Measurements from ENCODE around the gene ACOXL. TPM values are rescaled to one million over a fixed set of nuclear protein-coding genes. Genes with fewer than 3 reads are reported as not detected.

The ACOXL gene
- total RNA-seq, 2 donors from 2014 or later = 11.7 to 12.3 TPM

DNA sequence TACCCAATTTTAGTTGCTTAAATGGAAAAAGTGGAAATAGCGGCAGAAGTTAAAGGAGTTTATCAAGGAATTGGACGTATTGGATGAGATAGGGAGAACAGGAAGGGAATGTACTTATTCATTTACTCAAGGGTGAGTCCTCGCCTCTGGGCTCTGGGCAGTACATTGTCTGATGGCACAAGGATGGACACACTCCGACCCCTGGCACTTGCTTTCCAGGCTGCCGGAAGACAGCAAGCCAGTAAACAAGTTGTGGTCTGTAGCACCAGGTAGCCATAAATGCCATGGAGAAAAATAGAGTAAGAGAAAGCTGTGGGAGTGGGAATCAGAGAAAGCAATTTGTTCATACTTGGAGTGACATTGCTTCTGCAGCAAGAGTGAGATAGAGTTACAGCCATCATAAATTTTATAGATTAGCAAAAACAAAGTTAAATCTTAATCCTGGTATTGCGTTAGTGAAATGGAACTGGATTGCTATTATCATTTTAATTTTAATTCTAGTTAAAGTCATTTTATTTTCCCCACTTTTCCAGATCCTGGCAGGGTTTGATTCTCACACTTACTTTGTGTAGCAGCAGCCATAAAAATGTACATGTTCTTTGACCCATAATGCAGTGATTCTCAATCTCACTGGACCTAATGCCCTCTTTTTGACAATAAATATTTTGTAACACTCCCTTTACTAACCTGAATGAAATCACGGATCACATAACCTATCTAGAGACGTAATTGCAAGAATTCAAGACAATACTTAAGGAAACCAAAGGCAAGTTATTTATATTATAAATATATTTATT lies 252.5 kb downstream of the ACOXL start:
- no peak overlapping the region for H3K4me3 Mint-ChIP-seq
- TF ChIP-seq, protein P1, sequence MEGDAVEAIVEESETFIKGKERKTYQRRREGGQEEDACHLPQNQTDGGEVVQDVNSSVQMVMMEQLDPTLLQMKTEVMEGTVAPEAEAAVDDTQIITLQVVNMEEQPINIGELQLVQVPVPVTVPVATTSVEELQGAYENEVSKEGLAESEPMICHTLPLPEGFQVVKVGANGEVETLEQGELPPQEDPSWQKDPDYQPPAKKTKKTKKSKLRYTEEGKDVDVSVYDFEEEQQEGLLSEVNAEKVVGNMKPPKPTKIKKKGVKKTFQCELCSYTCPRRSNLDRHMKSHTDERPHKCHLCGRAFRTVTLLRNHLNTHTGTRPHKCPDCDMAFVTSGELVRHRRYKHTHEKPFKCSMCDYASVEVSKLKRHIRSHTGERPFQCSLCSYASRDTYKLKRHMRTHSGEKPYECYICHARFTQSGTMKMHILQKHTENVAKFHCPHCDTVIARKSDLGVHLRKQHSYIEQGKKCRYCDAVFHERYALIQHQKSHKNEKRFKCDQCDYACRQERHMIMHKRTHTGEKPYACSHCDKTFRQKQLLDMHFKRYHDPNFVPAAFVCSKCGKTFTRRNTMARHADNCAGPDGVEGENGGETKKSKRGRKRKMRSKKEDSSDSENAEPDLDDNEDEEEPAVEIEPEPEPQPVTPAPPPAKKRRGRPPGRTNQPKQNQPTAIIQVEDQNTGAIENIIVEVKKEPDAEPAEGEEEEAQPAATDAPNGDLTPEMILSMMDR (conservative IDR thresholded peaks at IDR 0.05) = no peak
- no peaks in the 10 kb centered on the region for H3K27me3 Mint-ChIP-seq (ENCODE audit: insufficient read depth)
- Histone ChIP-seq H3K4me3 (ENCODE audit: low read length) (no peak overlapping the region), H3K9me3 (ENCODE audit: control insufficient read depth, low read length) (no peaks in the 10 kb centered on the region), H3K9ac (ENCODE audit: extremely low read depth, low read length, poor library complexity, severe bottlenecking) (no peak overlapping the region), H3K36me3 (ENCODE audit: control insufficient read depth, insufficient read depth, low read length) (no peaks in the 10 kb centered on the region), H3K27me3 (ENCODE audit: control insufficient read depth, insufficient read depth, low read length, poor library complexity, severe bottlenecking) (no peaks in the 10 kb centered on the region), H3K4me1 (ENCODE audit: control insufficient read depth, insufficient read depth, low read length) (no peaks in the 10 kb centered on the region), H3K27ac (ENCODE audit: low read depth, low read length) (no peak overlapping the region)
- peaks cover 6% of the 10 kb centered on the region for H3K4me1 Mint-ChIP-seq
- H3K36me3 Mint-ChIP-seq (ENCODE audit: low read depth) = peaks cover 11% of the 10 kb centered on the region
- 89 to 98% methylated on average over 6 to 7 of the region's 8 CpGs for WGBS, 2 experiments (ENCODE audit: insufficient coverage in 1 of 2, insufficient read length in 1 of 2)
- DNase-seq = no peak
- peaks cover 4% of the 10 kb centered on the region for H3K9me3 Mint-ChIP-seq
- H3K27ac Mint-ChIP-seq = no peak overlapping the region

GRCh38 chr2:110990440-110990839 lies 258.1 kb downstream of the ACOXL start:
- no peak overlapping the region for H3K27ac Mint-ChIP-seq
- no peak for DNase-seq
- WGBS, 2 experiments (ENCODE audit: insufficient coverage in 1 of 2, insufficient read length in 1 of 2) = 83% methylated on average over 1 of the region's 2 CpGs; no CpG with 5 or more reads in 1 of the 2 experiments
- Histone ChIP-seq H3K9ac (ENCODE audit: extremely low read depth, low read length, poor library complexity, severe bottlenecking) (no peak overlapping the region), H3K27me3 (ENCODE audit: control insufficient read depth, insufficient read depth, low read length, poor library complexity, severe bottlenecking) (no peaks in the 10 kb centered on the region), H3K27ac (ENCODE audit: low read depth, low read length) (no peak overlapping the region), H3K36me3 (ENCODE audit: control insufficient read depth, insufficient read depth, low read length) (no peaks in the 10 kb centered on the region), H3K4me3 (ENCODE audit: low read length) (no peak overlapping the region), H3K9me3 (ENCODE audit: control insufficient read depth, low read length) (no peaks in the 10 kb centered on the region), H3K4me1 (ENCODE audit: control insufficient read depth, insufficient read depth, low read length) (no peaks in the 10 kb centered on the region)
- peaks cover 10% of the 10 kb centered on the region for H3K9me3 Mint-ChIP-seq
- no peak overlapping the region for H3K4me3 Mint-ChIP-seq
- no peaks in the 10 kb centered on the region for H3K4me1 Mint-ChIP-seq
- peaks cover 16% of the 10 kb centered on the region for H3K36me3 Mint-ChIP-seq (ENCODE audit: low read depth)
- TF ChIP-seq, protein P1 (conservative IDR thresholded peaks at IDR 0.05) = no peak
- H3K27me3 Mint-ChIP-seq (ENCODE audit: insufficient read depth) = no peaks in the 10 kb centered on the region

DNA sequence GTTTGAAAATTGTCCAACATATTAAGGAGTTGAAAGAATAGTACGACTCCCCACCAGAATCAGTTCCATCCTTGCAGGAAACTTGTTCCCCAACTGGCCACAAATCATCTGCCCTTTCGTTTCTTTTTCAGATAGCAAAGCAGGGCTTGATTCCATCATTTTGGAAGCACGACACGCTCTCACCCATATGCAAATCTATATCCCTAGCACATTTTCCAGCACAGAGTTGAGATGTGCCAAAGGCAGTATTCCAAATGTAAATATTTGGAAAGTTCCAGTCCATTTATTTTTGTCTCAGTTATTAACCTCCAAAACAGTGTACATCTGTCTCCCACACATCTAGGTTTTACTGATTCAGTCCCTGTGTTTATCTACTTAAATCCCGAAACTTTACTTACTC lies 259.5 kb downstream of the ACOXL start:
- 92 to 100% methylated on average over 1 to 5 of the region's 5 CpGs for WGBS, 2 experiments (ENCODE audit: insufficient coverage in 1 of 2, insufficient read length in 1 of 2)
- no peaks in the 10 kb centered on the region for H3K27me3 Mint-ChIP-seq (ENCODE audit: insufficient read depth)
- H3K9me3 Mint-ChIP-seq = peaks cover 10% of the 10 kb centered on the region
- no peak for DNase-seq
- TF ChIP-seq, protein P1 (conservative IDR thresholded peaks at IDR 0.05) = no peak
- Histone ChIP-seq H3K27ac (ENCODE audit: low read depth, low read length) (no peak overlapping the region), H3K27me3 (ENCODE audit: control insufficient read depth, insufficient read depth, low read length, poor library complexity, severe bottlenecking) (no peaks in the 10 kb centered on the region), H3K9me3 (ENCODE audit: control insufficient read depth, low read length) (no peaks in the 10 kb centered on the region), H3K4me3 (ENCODE audit: low read length) (no peak overlapping the region), H3K36me3 (ENCODE audit: control insufficient read depth, insufficient read depth, low read length) (no peaks in the 10 kb centered on the region), H3K4me1 (ENCODE audit: control insufficient read depth, insufficient read depth, low read length) (no peaks in the 10 kb centered on the region), H3K9ac (ENCODE audit: extremely low read depth, low read length, poor library complexity, severe bottlenecking) (no peak overlapping the region)
- H3K4me3 Mint-ChIP-seq = no peak overlapping the region
- no peaks in the 10 kb centered on the region for H3K4me1 Mint-ChIP-seq
- peaks cover 16% of the 10 kb centered on the region for H3K36me3 Mint-ChIP-seq (ENCODE audit: low read depth)
- H3K27ac Mint-ChIP-seq = no peak overlapping the region
